ENCODE data around the gene LEP. TPM values are rescaled to one million over a fixed set of nuclear protein-coding genes. Genes with fewer than 3 reads are reported as not detected.

Gene LEP
- total and polyA plus RNA-seq, 9 of the 15 experiments (the other 6 are each of a cell fraction or from before 2014, with no cell fraction given) = not detected

- TF ChIP-seq, protein P1, sequence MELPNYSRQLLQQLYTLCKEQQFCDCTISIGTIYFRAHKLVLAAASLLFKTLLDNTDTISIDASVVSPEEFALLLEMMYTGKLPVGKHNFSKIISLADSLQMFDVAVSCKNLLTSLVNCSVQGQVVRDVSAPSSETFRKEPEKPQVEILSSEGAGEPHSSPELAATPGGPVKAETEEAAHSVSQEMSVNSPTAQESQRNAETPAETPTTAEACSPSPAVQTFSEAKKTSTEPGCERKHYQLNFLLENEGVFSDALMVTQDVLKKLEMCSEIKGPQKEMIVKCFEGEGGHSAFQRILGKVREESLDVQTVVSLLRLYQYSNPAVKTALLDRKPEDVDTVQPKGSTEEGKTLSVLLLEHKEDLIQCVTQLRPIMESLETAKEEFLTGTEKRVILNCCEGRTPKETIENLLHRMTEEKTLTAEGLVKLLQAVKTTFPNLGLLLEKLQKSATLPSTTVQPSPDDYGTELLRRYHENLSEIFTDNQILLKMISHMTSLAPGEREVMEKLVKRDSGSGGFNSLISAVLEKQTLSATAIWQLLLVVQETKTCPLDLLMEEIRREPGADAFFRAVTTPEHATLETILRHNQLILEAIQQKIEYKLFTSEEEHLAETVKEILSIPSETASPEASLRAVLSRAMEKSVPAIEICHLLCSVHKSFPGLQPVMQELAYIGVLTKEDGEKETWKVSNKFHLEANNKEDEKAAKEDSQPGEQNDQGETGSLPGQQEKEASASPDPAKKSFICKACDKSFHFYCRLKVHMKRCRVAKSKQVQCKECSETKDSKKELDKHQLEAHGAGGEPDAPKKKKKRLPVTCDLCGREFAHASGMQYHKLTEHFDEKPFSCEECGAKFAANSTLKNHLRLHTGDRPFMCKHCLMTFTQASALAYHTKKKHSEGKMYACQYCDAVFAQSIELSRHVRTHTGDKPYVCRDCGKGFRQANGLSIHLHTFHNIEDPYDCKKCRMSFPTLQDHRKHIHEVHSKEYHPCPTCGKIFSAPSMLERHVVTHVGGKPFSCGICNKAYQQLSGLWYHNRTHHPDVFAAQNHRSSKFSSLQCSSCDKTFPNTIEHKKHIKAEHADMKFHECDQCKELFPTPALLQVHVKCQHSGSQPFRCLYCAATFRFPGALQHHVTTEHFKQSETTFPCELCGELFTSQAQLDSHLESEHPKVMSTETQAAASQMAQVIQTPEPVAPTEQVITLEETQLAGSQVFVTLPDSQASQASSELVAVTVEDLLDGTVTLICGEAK (IDR thresholded peaks at IDR 0.05) = no peak
- TF ChIP-seq, protein P1 (CRISPR knock-in tag; IDR thresholded peaks at IDR 0.05) = no peak
- TF ChIP-seq, protein P2, sequence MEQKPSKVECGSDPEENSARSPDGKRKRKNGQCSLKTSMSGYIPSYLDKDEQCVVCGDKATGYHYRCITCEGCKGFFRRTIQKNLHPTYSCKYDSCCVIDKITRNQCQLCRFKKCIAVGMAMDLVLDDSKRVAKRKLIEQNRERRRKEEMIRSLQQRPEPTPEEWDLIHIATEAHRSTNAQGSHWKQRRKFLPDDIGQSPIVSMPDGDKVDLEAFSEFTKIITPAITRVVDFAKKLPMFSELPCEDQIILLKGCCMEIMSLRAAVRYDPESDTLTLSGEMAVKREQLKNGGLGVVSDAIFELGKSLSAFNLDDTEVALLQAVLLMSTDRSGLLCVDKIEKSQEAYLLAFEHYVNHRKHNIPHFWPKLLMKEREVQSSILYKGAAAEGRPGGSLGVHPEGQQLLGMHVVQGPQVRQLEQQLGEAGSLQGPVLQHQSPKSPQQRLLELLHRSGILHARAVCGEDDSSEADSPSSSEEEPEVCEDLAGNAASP (IDR thresholded peaks at IDR 0.05) = no peak
- TF ChIP-seq ZNF282 (CRISPR knock-in tag; IDR thresholded peaks at IDR 0.05) = no peak
- no peak for TF ChIP-seq TEAD4 (IDR thresholded peaks at IDR 0.05; ENCODE audit: low read length)
- TF ChIP-seq TEAD4 (CRISPR knock-in tag; IDR thresholded peaks at IDR 0.05; ENCODE audit: borderline replicate concordance) = no peak
These were observed 6.0 kb downstream of the LEP start (continued) for GRCh38 chr7:128247108-128247507.
